ENCODE results near the gene SLC3A2.
A peak's percentile ranks its signal among the peaks of the same experiment; 100 is the strongest.

Gene SLC3A2

GRCh38 chr11:62902932-62903331 lies 22.2 kb downstream of the SLC3A2 start:
- no peak for TF ChIP-seq REST (IDR thresholded peaks at IDR 0.05; ENCODE audit: insufficient read depth in 1 of 2, low read depth in 2 of 2, low read length in 2 of 2)
- no peak for TF ChIP-seq SIN3A (IDR thresholded peaks at IDR 0.05; ENCODE audit: borderline replicate concordance, insufficient read depth, low read length)
- TF ChIP-seq TAF1 (IDR thresholded peaks at IDR 0.05; ENCODE audit: borderline replicate concordance, insufficient read depth, low read length): no peak
- TF ChIP-seq POLR2AphosphoS5 (IDR thresholded peaks at IDR 0.05; ENCODE audit: low read depth, low read length): no peak
- no peak for TF ChIP-seq FOXP2 (optimal IDR thresholded peaks at IDR 0.05; ENCODE audit: borderline replicate concordance, extremely low read depth, extremely low read length, insufficient read depth)

- TF ChIP-seq POLR2AphosphoS5 (IDR thresholded peaks at IDR 0.05; ENCODE audit: low read depth, low read length): no peak
- TF ChIP-seq FOXP2 (optimal IDR thresholded peaks at IDR 0.05; ENCODE audit: borderline replicate concordance, extremely low read depth, extremely low read length, insufficient read depth): no peak
- TF ChIP-seq SIN3A (IDR thresholded peaks at IDR 0.05; ENCODE audit: borderline replicate concordance, insufficient read depth, low read length): no peak
These were observed 24.6 kb downstream of the SLC3A2 start for GRCh38 chr11:62905296-62905695.

GRCh38 chr11:62905927-62906531 lies 25.3 kb downstream of the SLC3A2 start:
- TF ChIP-seq POLR2AphosphoS5 (IDR thresholded peaks at IDR 0.05; ENCODE audit: low read depth, low read length) (no peak), FOXP2 (optimal IDR thresholded peaks at IDR 0.05; ENCODE audit: borderline replicate concordance, extremely low read depth, extremely low read length, insufficient read depth) (peak; percentile 43), TAF1 (IDR thresholded peaks at IDR 0.05; ENCODE audit: borderline replicate concordance, insufficient read depth, low read length) (no peak), SIN3A (IDR thresholded peaks at IDR 0.05; ENCODE audit: borderline replicate concordance, insufficient read depth, low read length) (no peak), REST (IDR thresholded peaks at IDR 0.05; ENCODE audit: insufficient read depth in 1 of 2, low read depth in 2 of 2, low read length in 2 of 2) (no peak)

GRCh38 chr11:62908468-62909072 lies 27.9 kb downstream of the SLC3A2 start:
- TF ChIP-seq TAF1 (IDR thresholded peaks at IDR 0.05; ENCODE audit: borderline replicate concordance, insufficient read depth, low read length): no peak
- TF ChIP-seq SIN3A (IDR thresholded peaks at IDR 0.05; ENCODE audit: borderline replicate concordance, insufficient read depth, low read length): no peak
- TF ChIP-seq POLR2AphosphoS5 (IDR thresholded peaks at IDR 0.05; ENCODE audit: low read depth, low read length): no peak
- TF ChIP-seq FOXP2 (optimal IDR thresholded peaks at IDR 0.05; ENCODE audit: borderline replicate concordance, extremely low read depth, extremely low read length, insufficient read depth): no peak
- TF ChIP-seq REST (IDR thresholded peaks at IDR 0.05; ENCODE audit: insufficient read depth in 1 of 2, low read depth in 2 of 2, low read length in 2 of 2): no peak

- TF ChIP-seq POLR2AphosphoS5 (IDR thresholded peaks at IDR 0.05; ENCODE audit: low read depth, low read length): no peak
- no peak for TF ChIP-seq REST (IDR thresholded peaks at IDR 0.05; ENCODE audit: insufficient read depth in 1 of 2, low read depth in 2 of 2, low read length in 2 of 2)
- no peak for TF ChIP-seq TAF1 (IDR thresholded peaks at IDR 0.05; ENCODE audit: borderline replicate concordance, insufficient read depth, low read length)
- no peak for TF ChIP-seq SIN3A (IDR thresholded peaks at IDR 0.05; ENCODE audit: borderline replicate concordance, insufficient read depth, low read length)
- TF ChIP-seq FOXP2 (optimal IDR thresholded peaks at IDR 0.05; ENCODE audit: borderline replicate concordance, extremely low read depth, extremely low read length, insufficient read depth): no peak
These were observed 28.6 kb downstream of the SLC3A2 start for GRCh38 chr11:62909107-62909894.
